B cell (primary cell): ENCODE results near the gene ODF2L. TPM values are rescaled to one million over a fixed set of nuclear protein-coding genes. Genes with fewer than 3 reads are reported as not detected.

ENCODE experiments used
- ATAC-seq: fragments of 200-7000 bp; cut with Tn5 transposase; one replicate; pipeline ENCODE4 v1.10.0; 2021; ENCODE audit warnings: low read depth, mild to moderate bottlenecking, moderate number of reproducible peaks, moderate library complexity
- CTCF ChIA-PET: fragments of 350-600 bp; sonication (Branson Sonifier 250); formaldehyde crosslinking; loops from one replicate; lab custom pipeline; 2021; ENCODE audit warnings: antibody characterized with exemption, inconsistent platforms; lab: Charles Lee
- POLR2A ChIA-PET: fragments of 350-600 bp; sonication (Branson Sonifier 250); formaldehyde crosslinking; loops from one replicate; lab custom pipeline; 2021; ENCODE audit warnings: antibody characterized with exemption; lab: Charles Lee
- DNase-seq: peaks from one replicate; pipeline ENCODE4 v3.0.0; 2013
- H2AFZ ChIP-seq: 2 replicates; pipeline ENCODE4 v1.6.1; 2012; ENCODE audit warnings: mild to moderate bottlenecking, low read depth, low read length; ENCODE audit not compliant: insufficient read depth, poor library complexity, severe bottlenecking
- H3K27ac ChIP-seq, 2 donors: 1 replicate in 1 of 2; 2 replicates in 1 of 2; pipeline ENCODE4 v1.5.1; 2012 to 2013; ENCODE audit warnings: low read length in 2 of 2, mild to moderate bottlenecking in 2 of 2, moderate library complexity in 1 of 2
- H3K27me3 ChIP-seq, 4 experiments: fragments of 200-600 bp in 1 of 4; sonication (generic) in 1 of 4; replicated peaks in 1 of 4; 1 replicate in 2 of 4; 2 replicates in 2 of 4; pipeline versions ENCODE4 v1.6.1 to v1.7.0; 2013 to 2016; ENCODE audit warnings: low read length in 3 of 4, mild to moderate bottlenecking in 2 of 4, mixed read lengths in 1 of 4, moderate library complexity in 1 of 4; ENCODE audit not compliant: insufficient read depth in 4 of 4, control insufficient read depth in 3 of 4; ENCODE audit errors: control extremely low read depth in 1 of 4
- H3K36me3 ChIP-seq, 2 experiments: replicated peaks in 1 of 2; 1 replicate in 1 of 2; 2 replicates in 1 of 2; pipeline versions ENCODE4 v1.6.1 to v1.7.1; 2013; ENCODE audit warnings: low read length in 1 of 2; ENCODE audit not compliant: insufficient read depth in 2 of 2, control insufficient read depth in 1 of 2; ENCODE audit errors: control extremely low read depth in 1 of 2, extremely low read depth in 1 of 2
- H3K4me1 ChIP-seq, 2 donors: fragments of 200-600 bp in 1 of 2; sonication (generic) in 1 of 2; 1 replicate in 1 of 2; 2 replicates in 1 of 2; pipeline versions ENCODE4 v1.5.1 to v1.6.1; 2013 to 2017; ENCODE audit warnings: low read length in 2 of 2; ENCODE audit not compliant: control insufficient read depth in 2 of 2, insufficient read depth in 2 of 2
- H3K4me2 ChIP-seq: replicated peaks from 2 replicates; pipeline ENCODE3; 2012; ENCODE audit warnings: mild to moderate bottlenecking, low read depth, low read length; ENCODE audit not compliant: poor library complexity, severe bottlenecking
- H3K4me3 ChIP-seq, 5 experiments: fragments of 200-600 bp in 1 of 5; sonication (generic) in 1 of 5; 1 replicate in 3 of 5; 2 replicates in 2 of 5; pipeline versions ENCODE4 v1.5.1 to v1.7.0; 2011 to 2016; ENCODE audit warnings: low read length in 4 of 5, mild to moderate bottlenecking in 4 of 5, low read depth in 2 of 5, control low read depth in 1 of 5, moderate library complexity in 1 of 5; ENCODE audit not compliant: insufficient read depth in 1 of 5; ENCODE audit errors: control extremely low read depth in 1 of 5, extremely low read depth in 1 of 5
- H3K79me2 ChIP-seq: fragments of 200-600 bp; sonication (generic); one replicate; pipeline ENCODE4 v1.6.0; 2016; ENCODE audit warnings: low read length; ENCODE audit not compliant: control insufficient read depth, insufficient read depth
- H3K9ac ChIP-seq: fragments of 200-600 bp; sonication (generic); 2 replicates; pipeline ENCODE4 v1.6.1; 2017; ENCODE audit warnings: mild to moderate bottlenecking, low read length, moderate library complexity
- H3K9me3 ChIP-seq, 3 donors: one replicate each; pipeline versions ENCODE4 v1.6.1 to v1.7.1; 2013; ENCODE audit warnings: low read length in 2 of 3; ENCODE audit not compliant: control insufficient read depth in 2 of 3, insufficient read depth in 1 of 3; ENCODE audit errors: control extremely low read depth in 1 of 3
- H4K20me1 ChIP-seq: 2 replicates; pipeline ENCODE4 v1.6.0; 2012; ENCODE audit warnings: mild to moderate bottlenecking, low read length; ENCODE audit not compliant: insufficient read depth, control insufficient read depth, poor library complexity, severe bottlenecking
- H3K27ac Mint-ChIP-seq: one replicate; pipeline ENCODE4 v1.8.0; 2021; ENCODE audit warnings: mixed read lengths
- H3K27me3 Mint-ChIP-seq: one replicate; pipeline ENCODE4 v1.8.0; 2021; ENCODE audit warnings: mixed read lengths
- H3K4me1 Mint-ChIP-seq: one replicate; pipeline ENCODE4 v1.8.0; 2021; ENCODE audit warnings: mixed read lengths
- H3K4me3 Mint-ChIP-seq: one replicate; pipeline ENCODE4 v1.8.0; 2021; ENCODE audit warnings: mixed read lengths
- H3K9me3 Mint-ChIP-seq: one replicate; pipeline ENCODE4 v1.8.0; 2022; ENCODE audit warnings: mixed read lengths; ENCODE audit not compliant: insufficient read depth
- CTCF ChIP-seq: fragments of 200-600 bp; IDR thresholded peaks from one replicate; pipeline ENCODE4 v1.8.0; 2022; ENCODE audit warnings: antibody characterized with exemption, mild to moderate bottlenecking
- EZH2 ChIP-seq: IDR thresholded peaks from 2 replicates; pipeline ENCODE4 v1.6.1; 2012; ENCODE audit warnings: borderline replicate concordance, low read depth, mild to moderate bottlenecking, moderate library complexity, low read length; ENCODE audit not compliant: insufficient read depth, poor library complexity, severe bottlenecking
- WGBS: methylation state at CpG from one replicate; pipeline ENCODE4 v1.1.5; 2013; ENCODE audit warnings: missing lambda C conversion rate; ENCODE audit not compliant: insufficient coverage; 5-methylcytosine and 5-hydroxymethylcytosine counted together
- intact Hi-C: fragments of 100-400 bp; cut with micrococcal nuclease; formaldehyde crosslinking; loops from one replicate; pipeline ENCODE4 v1.10.0; 2022
- polyA plus RNA-seq: library from polyadenylated mRNA; depleted of rRNA; stranded (reverse); fragments of >200 nt; gene quantifications from 2 replicates; pipeline ENCODE4 v1.2.3, GENCODE V29; 2012
- total RNA-seq, 2 donors: library from RNA; stranded (reverse); fragments of 120-200 nt in 1 of 2; gene quantifications; 1 replicate in 1 of 2; 2 replicates in 1 of 2; pipeline versions ENCODE4 v1.2.3 to v1.2.4, GENCODE V29; 2013 to 2022

Gene ODF2L
- total and polyA plus RNA-seq, 2 donors (not counting 1 experiment from before 2014, with no cell fraction given) = 13.0 to 61.3 TPM

- Mint-ChIP-seq H3K9me3 (peaks cover 14% of the 10 kb centered on the region), H3K4me3 (no peak overlapping the region), H3K27me3 (no peaks in the 10 kb centered on the region), H3K4me1 (no peaks in the 10 kb centered on the region), H3K27ac (no peak overlapping the region)
- intact Hi-C loops = no loop called here
- Histone ChIP-seq H3K4me1 (no peaks in the 10 kb centered on the region), H3K9me3 (peaks cover 0 to 5% (median 0%) of the 10 kb centered on the region in 3 donors), H3K79me2 (no peaks in the 10 kb centered on the region), H4K20me1 (no peaks in the 10 kb centered on the region), H3K9ac (no peak overlapping the region), H3K4me3 (no peak overlapping the region), H3K4me2 (no peak overlapping the region), H2AFZ (no peak overlapping the region), H3K36me3 (no peaks in the 10 kb centered on the region), H3K27me3 (no peaks in the 10 kb centered on the region), H3K27ac (no peak overlapping the region)
- ChIA-PET POLR2A (no interaction called here), CTCF (no interaction called here)
- no peak for DNase-seq
- WGBS = 100% methylated on average over 1 of the region's 1 CpG
- ATAC-seq = no peak
- TF ChIP-seq CTCF (no peak), EZH2 (no peak)
Measured at GRCh38 chr1:86346388-86346787, 49.7 kb downstream of the ODF2L start.

GRCh38 chr1:86345042-86345441 lies 51.1 kb downstream of the ODF2L start:
- Histone ChIP-seq H3K36me3 (no peaks in the 10 kb centered on the region), H3K27ac (no peak overlapping the region), H3K4me2 (no peak overlapping the region), H3K79me2 (no peaks in the 10 kb centered on the region), H3K27me3 (no peaks in the 10 kb centered on the region), H3K9ac (no peak overlapping the region), H2AFZ (no peak overlapping the region), H4K20me1 (no peaks in the 10 kb centered on the region), H3K4me1 (no peaks in the 10 kb centered on the region), H3K9me3 (peaks cover 0 to 5% (median 0%) of the 10 kb centered on the region in 3 donors), H3K4me3 (no peak overlapping the region)
- Mint-ChIP-seq H3K27ac (no peak overlapping the region), H3K27me3 (no peaks in the 10 kb centered on the region), H3K4me1 (no peaks in the 10 kb centered on the region), H3K4me3 (no peak overlapping the region), H3K9me3 (peaks cover 14% of the 10 kb centered on the region)
- intact Hi-C loops = no loop called here
- no peak for TF ChIP-seq EZH2
- TF ChIP-seq CTCF = no peak
- ChIA-PET POLR2A (no interaction called here), CTCF (no interaction called here)
- DNase-seq = no peak
- WGBS = no CpG with 5 or more reads among the region's 2 CpGs
- no peak for ATAC-seq
